ENCODE results near the gene GPC5.

- no peak for TF ChIP-seq CTCF (conservative IDR thresholded peaks at IDR 0.05; ENCODE audit: low read length)
- TF ChIP-seq EZH2phosphoT487 (IDR thresholded peaks at IDR 0.05; ENCODE audit: borderline replicate concordance, low read depth, low read length) = no peak
Measured at GRCh38 chr13:92535222-92536006, 1137.0 kb downstream of the GPC5 start.

All from OCI-LY7 (cell line).